ENCODE measurements around the gene VSTM2L. TPM values are rescaled to one million over a fixed set of nuclear protein-coding genes. Genes with fewer than 3 reads are reported as not detected.

Gene VSTM2L
- total and polyA plus RNA-seq, 2 of the 13 experiments (the other 11 are each of a cell fraction or from before 2014, with no cell fraction given), result not detected

GRCh38 chr20:37901654-37902503, 1.0 kb upstream of the VSTM2L start (continued):
- TF ChIP-seq E2F1 (CRISPR knock-in tag; IDR thresholded peaks at IDR 0.05) (no peak), KDM1A (CRISPR knock-in tag; IDR thresholded peaks at IDR 0.05) (no peak), ZNF776 (CRISPR knock-in tag; IDR thresholded peaks at IDR 0.05) (no peak), CCAR2 (optimal IDR thresholded peaks at IDR 0.05; ENCODE audit: low read depth, low read length) (no peak), ZNF3 (CRISPR knock-in tag; IDR thresholded peaks at IDR 0.05) (no peak), ATRX (CRISPR knock-in tag; IDR thresholded peaks at IDR 0.05; ENCODE audit: borderline replicate concordance) (no peak), ZFP62 (CRISPR knock-in tag; IDR thresholded peaks at IDR 0.05) (no peak), ZFP41 (CRISPR knock-in tag; IDR thresholded peaks at IDR 0.05; ENCODE audit: borderline replicate concordance) (no peak), ZNF772 (CRISPR knock-in tag; IDR thresholded peaks at IDR 0.05) (no peak), ZNF33A (CRISPR knock-in tag; IDR thresholded peaks at IDR 0.05; ENCODE audit: borderline replicate concordance) (no peak), NR2F1 (CRISPR knock-in tag; IDR thresholded peaks at IDR 0.05) (no peak), ZNF337 (CRISPR knock-in tag; IDR thresholded peaks at IDR 0.05; ENCODE audit: borderline replicate concordance, low read depth) (no peak), ZNF451 (CRISPR knock-in tag; IDR thresholded peaks at IDR 0.05) (no peak), FOXK1 (CRISPR knock-in tag; IDR thresholded peaks at IDR 0.05; ENCODE audit: borderline replicate concordance, low read depth) (no peak), ZMAT3 (CRISPR knock-in tag; conservative IDR thresholded peaks at IDR 0.05) (no peak), CBFB (CRISPR knock-in tag; IDR thresholded peaks at IDR 0.05) (no peak)
- TF ChIP-seq, protein P1, sequence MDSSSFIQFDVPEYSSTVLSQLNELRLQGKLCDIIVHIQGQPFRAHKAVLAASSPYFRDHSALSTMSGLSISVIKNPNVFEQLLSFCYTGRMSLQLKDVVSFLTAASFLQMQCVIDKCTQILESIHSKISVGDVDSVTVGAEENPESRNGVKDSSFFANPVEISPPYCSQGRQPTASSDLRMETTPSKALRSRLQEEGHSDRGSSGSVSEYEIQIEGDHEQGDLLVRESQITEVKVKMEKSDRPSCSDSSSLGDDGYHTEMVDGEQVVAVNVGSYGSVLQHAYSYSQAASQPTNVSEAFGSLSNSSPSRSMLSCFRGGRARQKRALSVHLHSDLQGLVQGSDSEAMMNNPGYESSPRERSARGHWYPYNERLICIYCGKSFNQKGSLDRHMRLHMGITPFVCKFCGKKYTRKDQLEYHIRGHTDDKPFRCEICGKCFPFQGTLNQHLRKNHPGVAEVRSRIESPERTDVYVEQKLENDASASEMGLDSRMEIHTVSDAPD (CRISPR knock-in tag; IDR thresholded peaks at IDR 0.05), result no peak
- TF ChIP-seq, protein P2, sequence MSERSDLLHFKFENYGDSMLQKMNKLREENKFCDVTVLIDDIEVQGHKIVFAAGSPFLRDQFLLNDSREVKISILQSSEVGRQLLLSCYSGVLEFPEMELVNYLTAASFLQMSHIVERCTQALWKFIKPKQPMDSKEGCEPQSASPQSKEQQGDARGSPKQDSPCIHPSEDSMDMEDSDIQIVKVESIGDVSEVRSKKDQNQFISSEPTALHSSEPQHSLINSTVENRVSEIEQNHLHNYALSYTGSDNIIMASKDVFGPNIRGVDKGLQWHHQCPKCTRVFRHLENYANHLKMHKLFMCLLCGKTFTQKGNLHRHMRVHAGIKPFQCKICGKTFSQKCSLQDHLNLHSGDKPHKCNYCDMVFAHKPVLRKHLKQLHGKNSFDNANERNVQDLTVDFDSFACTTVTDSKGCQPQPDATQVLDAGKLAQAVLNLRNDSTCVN (CRISPR knock-in tag; IDR thresholded peaks at IDR 0.05; ENCODE audit: borderline replicate concordance), result no peak
- TF ChIP-seq, protein P3, sequence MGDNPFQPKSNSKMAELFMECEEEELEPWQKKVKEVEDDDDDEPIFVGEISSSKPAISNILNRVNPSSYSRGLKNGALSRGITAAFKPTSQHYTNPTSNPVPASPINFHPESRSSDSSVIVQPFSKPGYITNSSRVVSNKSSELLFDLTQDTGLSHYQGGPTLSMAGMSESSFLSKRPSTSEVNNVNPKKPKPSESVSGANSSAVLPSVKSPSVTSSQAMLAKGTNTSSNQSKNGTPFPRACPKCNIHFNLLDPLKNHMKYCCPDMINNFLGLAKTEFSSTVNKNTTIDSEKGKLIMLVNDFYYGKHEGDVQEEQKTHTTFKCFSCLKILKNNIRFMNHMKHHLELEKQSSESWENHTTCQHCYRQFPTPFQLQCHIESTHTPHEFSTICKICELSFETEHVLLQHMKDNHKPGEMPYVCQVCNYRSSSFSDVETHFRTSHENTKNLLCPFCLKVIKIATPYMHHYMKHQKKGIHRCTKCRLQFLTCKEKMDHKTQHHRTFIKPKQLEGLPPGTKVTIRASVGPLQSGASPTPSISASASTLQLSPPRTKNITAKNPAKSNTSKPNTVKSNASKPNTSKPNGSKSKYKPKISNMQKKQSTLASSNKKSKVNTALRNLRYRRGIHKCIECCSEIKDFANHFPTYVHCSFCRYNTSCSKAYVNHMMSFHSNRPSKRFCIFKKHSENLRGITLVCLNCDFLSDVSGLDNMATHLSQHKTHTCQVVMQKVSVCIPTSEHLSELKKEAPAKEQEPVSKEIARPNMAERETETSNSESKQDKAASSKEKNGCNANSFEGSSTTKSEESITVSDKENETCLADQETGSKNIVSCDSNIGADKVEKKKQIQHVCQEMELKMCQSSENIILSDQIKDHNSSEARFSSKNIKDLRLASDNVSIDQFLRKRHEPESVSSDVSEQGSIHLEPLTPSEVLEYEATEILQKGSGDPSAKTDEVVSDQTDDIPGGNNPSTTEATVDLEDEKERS (CRISPR knock-in tag; IDR thresholded peaks at IDR 0.05), result no peak
- TF ChIP-seq, protein P4, sequence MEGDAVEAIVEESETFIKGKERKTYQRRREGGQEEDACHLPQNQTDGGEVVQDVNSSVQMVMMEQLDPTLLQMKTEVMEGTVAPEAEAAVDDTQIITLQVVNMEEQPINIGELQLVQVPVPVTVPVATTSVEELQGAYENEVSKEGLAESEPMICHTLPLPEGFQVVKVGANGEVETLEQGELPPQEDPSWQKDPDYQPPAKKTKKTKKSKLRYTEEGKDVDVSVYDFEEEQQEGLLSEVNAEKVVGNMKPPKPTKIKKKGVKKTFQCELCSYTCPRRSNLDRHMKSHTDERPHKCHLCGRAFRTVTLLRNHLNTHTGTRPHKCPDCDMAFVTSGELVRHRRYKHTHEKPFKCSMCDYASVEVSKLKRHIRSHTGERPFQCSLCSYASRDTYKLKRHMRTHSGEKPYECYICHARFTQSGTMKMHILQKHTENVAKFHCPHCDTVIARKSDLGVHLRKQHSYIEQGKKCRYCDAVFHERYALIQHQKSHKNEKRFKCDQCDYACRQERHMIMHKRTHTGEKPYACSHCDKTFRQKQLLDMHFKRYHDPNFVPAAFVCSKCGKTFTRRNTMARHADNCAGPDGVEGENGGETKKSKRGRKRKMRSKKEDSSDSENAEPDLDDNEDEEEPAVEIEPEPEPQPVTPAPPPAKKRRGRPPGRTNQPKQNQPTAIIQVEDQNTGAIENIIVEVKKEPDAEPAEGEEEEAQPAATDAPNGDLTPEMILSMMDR (CRISPR knock-in tag; IDR thresholded peaks at IDR 0.05), result peak; percentile 85

Data from HepG2 (cell line).